ENCODE data around the gene ALKBH7. TPM values are rescaled to one million over a fixed set of nuclear protein-coding genes. Genes with fewer than 3 reads are reported as not detected.

The ALKBH7 gene
- total RNA-seq, 4 donors from 2014 or later: 55.2 to 109 (median 71.8) TPM

DNA sequence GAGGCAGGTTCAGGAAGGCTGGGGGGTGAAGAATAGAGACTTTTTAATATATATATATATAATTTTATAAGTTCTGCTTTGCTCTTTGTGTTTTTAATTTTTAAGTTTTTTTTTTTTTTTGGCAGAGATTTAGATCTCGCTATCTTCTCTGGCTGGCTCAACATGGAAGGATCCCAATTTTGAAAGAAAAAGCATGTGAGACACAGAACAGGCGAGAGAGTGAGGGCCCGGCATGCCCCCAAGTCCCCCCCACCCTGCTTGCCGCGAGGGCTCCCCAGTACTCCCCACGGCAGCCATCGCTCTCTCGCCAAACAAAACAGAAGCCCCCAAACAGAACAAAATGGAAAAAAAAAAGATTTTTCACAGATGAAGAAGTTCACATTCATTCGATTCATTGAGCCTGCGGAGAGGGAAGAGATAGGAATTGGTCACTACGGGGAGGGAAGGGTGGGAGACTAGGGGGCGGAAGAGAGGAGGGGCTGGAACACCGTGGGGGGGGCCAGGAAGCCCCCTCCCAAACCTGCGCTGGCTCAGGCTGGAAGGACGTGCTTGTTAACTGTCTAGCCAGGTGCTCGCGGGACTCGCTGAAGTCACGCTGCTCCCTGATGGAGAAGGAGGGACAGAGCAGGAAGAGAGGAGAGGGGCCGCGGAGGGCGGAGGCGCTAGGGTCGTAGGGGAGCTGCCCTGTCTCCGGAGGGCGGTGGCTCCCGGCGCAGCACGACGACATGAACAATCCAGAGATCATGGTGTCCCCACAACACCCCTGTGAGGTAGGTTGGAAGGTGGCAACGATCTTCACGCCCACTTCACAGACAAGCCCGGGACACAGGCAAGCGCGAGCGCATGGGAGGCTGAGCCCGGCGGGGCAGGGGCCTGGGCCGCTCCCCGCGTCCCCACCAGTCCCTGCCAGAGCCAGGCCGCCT, 41.4 kb downstream of the ALKBH7 start:
- peaks cover 49 to 55% (median 53%) of the 10 kb centered on the region in 4 donors for H3K36me3 ChIP-seq
- intact Hi-C loops (cut with DNase I): no loop called here
- no peaks in the 10 kb centered on the region for H3K9me3 ChIP-seq
- 68% methylated on average over 39 of the region's 42 CpGs for WGBS
- peak overlapping the region; percentile 12 to 53 (median 42) for H3K27ac ChIP-seq (replicated peaks in 1 of 4)
- H3K27me3 ChIP-seq: no peaks in the 10 kb centered on the region
- TF ChIP-seq EP300 (IDR thresholded peaks at IDR 0.05): no peak
- TF ChIP-seq, protein P1, sequence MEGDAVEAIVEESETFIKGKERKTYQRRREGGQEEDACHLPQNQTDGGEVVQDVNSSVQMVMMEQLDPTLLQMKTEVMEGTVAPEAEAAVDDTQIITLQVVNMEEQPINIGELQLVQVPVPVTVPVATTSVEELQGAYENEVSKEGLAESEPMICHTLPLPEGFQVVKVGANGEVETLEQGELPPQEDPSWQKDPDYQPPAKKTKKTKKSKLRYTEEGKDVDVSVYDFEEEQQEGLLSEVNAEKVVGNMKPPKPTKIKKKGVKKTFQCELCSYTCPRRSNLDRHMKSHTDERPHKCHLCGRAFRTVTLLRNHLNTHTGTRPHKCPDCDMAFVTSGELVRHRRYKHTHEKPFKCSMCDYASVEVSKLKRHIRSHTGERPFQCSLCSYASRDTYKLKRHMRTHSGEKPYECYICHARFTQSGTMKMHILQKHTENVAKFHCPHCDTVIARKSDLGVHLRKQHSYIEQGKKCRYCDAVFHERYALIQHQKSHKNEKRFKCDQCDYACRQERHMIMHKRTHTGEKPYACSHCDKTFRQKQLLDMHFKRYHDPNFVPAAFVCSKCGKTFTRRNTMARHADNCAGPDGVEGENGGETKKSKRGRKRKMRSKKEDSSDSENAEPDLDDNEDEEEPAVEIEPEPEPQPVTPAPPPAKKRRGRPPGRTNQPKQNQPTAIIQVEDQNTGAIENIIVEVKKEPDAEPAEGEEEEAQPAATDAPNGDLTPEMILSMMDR (IDR thresholded peaks at IDR 0.05): no peak
- no peak for TF ChIP-seq POLR2AphosphoS5 (IDR thresholded peaks at IDR 0.05)
- no peak for TF ChIP-seq POLR2A (IDR thresholded peaks at IDR 0.05; ENCODE audit: low read depth)
- DNase-seq (ENCODE audit: extremely low spot score): no peak
- H3K4me1 ChIP-seq: peaks cover 0 to 30% (median 22%) of the 10 kb centered on the region in 4 donors
- H3K4me3 ChIP-seq: no peak overlapping the region

DNA sequence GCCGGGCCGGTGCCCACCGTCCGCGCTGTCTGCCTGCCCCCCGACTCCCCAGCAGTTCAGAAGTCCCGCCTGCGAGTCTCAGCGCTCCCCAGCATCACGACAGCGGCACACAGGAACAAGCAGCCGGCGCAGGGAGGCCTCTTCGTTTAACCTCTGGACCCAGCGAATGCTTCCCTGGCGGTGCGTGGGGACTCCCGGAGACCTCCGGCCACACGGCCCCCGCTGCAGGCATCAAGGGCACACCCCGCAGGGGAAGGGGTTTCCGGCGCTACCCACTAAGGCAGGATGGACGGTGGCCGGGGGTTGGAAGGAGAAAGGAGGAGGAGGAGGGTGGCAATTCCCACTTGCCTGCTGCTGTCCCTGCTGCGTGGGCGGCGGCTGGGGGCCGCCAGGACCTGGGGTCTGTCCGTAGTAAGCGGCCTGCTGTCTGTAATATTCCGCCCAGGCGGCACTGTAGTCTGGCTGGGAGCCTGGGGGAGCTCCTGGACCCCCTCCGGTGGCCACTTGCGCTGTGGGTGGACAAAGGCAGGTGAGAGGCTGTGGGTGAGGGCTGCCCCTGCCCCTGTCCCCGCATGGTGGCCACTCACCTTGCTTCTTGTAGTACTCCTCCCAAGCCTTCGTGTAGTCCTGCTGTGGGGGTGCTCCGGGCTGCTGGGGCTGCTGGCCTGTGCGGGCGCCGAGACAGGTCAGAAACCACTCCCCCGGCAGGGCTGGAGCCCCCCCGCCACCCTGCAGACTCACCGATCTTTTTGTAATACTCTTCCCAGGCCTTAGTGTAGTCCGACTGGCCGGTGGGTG, 42.4 kb downstream of the ALKBH7 start:
- 87% methylated on average over 26 of the region's 47 CpGs for WGBS
- DNase-seq (ENCODE audit: extremely low spot score): no peak
- Histone ChIP-seq H3K4me1 (peaks cover 0 to 32% (median 22%) of the 10 kb centered on the region in 4 donors), H3K27ac (replicated peaks in 1 of 4) (no peak overlapping the region), H3K27me3 (no peaks in the 10 kb centered on the region), H3K36me3 (peaks cover 59 to 66% (median 63%) of the 10 kb centered on the region in 4 donors), H3K9me3 (no peaks in the 10 kb centered on the region), H3K4me3 (no peak overlapping the region)
- intact Hi-C loops (cut with DNase I): no loop called here
- TF ChIP-seq, protein P1 (IDR thresholded peaks at IDR 0.05): no peak
- TF ChIP-seq EP300 (IDR thresholded peaks at IDR 0.05): no peak
- no peak for TF ChIP-seq POLR2A (IDR thresholded peaks at IDR 0.05; ENCODE audit: low read depth)
- no peak for TF ChIP-seq POLR2AphosphoS5 (IDR thresholded peaks at IDR 0.05)

DNA sequence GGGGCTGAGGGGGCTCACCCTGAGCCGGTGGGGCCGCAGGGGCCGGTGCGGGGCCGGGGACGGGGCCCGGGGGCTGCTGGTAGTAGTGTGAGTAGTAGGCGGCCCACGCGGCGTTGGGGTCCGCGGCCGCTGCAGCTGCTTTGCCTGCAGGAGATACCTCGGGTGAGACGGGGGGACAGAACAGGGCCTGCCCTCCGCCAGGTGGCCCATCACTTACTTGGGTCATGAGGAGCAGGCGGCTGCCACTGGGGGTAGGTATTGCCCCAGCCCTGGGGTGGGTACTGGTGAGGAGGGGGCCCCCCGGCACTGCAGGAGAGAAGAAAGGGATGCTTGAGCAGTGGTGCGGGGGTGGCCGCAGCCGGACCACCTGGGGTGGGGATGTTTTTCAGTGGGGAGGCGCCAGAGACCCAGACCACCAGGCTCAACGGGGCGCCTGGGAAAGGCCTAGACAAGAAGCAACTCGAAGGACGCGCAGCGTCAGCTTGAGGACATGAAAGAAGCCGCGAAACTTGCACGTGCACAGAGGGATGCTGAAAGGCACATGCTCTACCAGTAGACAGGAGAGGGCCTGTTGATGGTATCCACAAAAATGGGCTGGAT, 43.1 kb downstream of the ALKBH7 start:
- WGBS: 94% methylated on average over 32 of the region's 32 CpGs
- TF ChIP-seq POLR2A (IDR thresholded peaks at IDR 0.05; ENCODE audit: low read depth): no peak
- TF ChIP-seq POLR2AphosphoS5 (IDR thresholded peaks at IDR 0.05): no peak
- no peak for TF ChIP-seq EP300 (IDR thresholded peaks at IDR 0.05)
- TF ChIP-seq, protein P1 (IDR thresholded peaks at IDR 0.05): no peak
- H3K9me3 ChIP-seq: no peaks in the 10 kb centered on the region
- H3K27me3 ChIP-seq: no peaks in the 10 kb centered on the region
- peaks cover 0 to 39% (median 25%) of the 10 kb centered on the region in 4 donors for H3K4me1 ChIP-seq
- intact Hi-C loops (cut with DNase I): no loop called here
- DNase-seq (ENCODE audit: extremely low spot score): no peak
- no peak overlapping the region for H3K27ac ChIP-seq (replicated peaks in 1 of 4)
- H3K36me3 ChIP-seq: peaks cover 60 to 73% (median 70%) of the 10 kb centered on the region in 4 donors
- no peak overlapping the region for H3K4me3 ChIP-seq

DNA sequence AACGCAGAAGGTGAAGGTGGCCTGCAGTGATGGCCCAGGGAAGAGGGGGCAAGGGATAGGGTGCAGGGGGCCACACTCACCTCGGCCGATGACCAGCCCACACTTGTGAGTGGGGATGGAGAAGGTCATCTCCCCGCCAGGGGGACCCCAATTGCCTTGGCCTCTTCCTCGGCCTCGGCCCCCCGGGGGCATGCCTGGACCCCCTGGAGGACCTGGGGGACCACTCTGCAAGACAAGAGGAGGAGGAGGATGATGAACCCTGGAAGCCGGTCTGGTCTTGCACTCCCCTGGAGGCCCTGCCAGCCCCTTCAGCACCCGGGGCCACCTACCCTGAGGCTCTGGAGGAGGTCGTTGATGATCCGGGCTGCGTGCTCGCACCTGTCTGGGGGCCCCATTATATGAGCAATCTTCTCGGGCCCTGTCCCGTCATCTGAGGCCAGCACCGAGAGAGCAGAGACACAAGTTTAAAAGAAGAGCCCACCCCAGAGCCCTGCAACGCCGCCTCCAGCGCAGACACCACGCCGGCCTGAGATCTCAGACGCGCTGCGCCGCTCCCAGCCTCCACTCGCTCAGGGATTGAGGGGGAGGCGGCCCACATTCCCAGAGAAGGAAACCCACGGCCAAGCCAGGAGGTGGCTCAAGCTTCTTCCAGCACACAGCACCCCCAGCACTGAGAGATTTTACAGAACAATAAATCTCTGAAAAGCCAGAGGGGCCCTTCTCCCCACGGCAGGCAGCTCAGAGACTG, 44.2 kb downstream of the ALKBH7 start:
- no peaks in the 10 kb centered on the region for H3K9me3 ChIP-seq
- H3K4me3 ChIP-seq: no peak overlapping the region
- intact Hi-C loops (cut with DNase I): no loop called here
- H3K4me1 ChIP-seq: peaks cover 7 to 50% (median 36%) of the 10 kb centered on the region in 4 donors
- no peak for DNase-seq (ENCODE audit: extremely low spot score)
- H3K27me3 ChIP-seq: no peaks in the 10 kb centered on the region
- peak overlapping the region in 1 of 4 donors; percentile 9 for H3K27ac ChIP-seq (replicated peaks in 1 of 4)
- peaks cover 60 to 84% (median 81%) of the 10 kb centered on the region in 4 donors for H3K36me3 ChIP-seq
- 91% methylated on average over 19 of the region's 29 CpGs for WGBS
- TF ChIP-seq, protein P1 (IDR thresholded peaks at IDR 0.05): no peak
- no peak for TF ChIP-seq EP300 (IDR thresholded peaks at IDR 0.05)
- no peak for TF ChIP-seq POLR2A (IDR thresholded peaks at IDR 0.05; ENCODE audit: low read depth)
- TF ChIP-seq POLR2AphosphoS5 (IDR thresholded peaks at IDR 0.05): no peak
